Central memory CD4-positive, alpha-beta T cell (primary cell): ENCODE measurements around the gene LY86.
"Not testable (repeated sequence)": the region's sequence is repeated elsewhere in the genome, so short reads cannot be mapped to it uniquely, and the experiment has no call there.

ENCODE experiments used
- DNase-seq: peaks from one replicate; pipeline ENCODE4 v3.0.0; 2022

The LY86 gene

GRCh38 chr6:6654599-6655575 is 66.4 kb downstream of the LY86 start:
- peak; percentile 24 for DNase-seq

DNA sequence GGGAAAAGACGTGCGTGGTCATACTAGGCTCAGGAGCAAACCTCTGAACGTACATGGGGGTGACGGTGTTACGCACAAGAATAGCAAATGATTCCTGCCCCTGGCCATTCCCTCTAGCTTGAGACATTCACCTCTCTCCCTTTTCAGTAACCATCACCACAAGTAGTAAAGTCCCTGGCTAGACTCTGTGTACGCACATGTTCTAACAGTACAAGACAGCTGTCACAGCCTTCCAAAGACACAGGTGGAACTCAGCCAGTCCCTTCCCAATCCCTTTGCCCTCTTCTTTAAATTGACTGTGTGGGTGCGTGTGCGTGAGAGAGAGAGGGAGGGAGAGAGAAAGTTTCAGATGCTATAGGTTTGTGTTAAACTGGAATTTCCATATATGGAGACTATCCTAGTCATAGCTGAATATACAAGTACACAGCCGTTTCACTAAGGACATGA is 67.3 kb downstream of the LY86 start:
- no peak for DNase-seq

DNA sequence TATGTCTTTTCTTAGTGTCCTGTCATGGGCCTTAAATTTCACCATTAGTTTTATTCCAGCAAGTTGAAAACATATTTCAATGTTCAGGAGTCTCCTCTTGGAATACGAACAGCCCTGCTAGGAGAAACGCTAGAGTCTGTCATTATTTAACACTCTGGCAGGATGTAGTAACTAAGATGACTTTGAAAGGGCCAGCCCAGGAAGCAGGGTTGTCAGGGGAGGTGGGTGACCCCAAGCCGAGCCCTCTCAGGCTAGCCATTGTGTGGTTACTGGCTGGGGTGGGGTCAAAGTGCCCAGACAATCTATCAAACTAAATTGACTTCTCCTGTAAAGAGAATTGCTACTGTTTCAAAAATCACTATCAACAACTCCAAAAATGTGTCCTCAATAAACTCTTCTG is 67.8 kb downstream of the LY86 start:
- DNase-seq = no peak

GRCh38 chr6:6657085-6657819 is 68.7 kb downstream of the LY86 start:
- no peak for DNase-seq

GRCh38 chr6:6657820-6658217 is 69.3 kb downstream of the LY86 start:
- DNase-seq = no peak

- no peak for DNase-seq
Measured at GRCh38 chr6:6659600-6660327, 71.2 kb downstream of the LY86 start.

DNA sequence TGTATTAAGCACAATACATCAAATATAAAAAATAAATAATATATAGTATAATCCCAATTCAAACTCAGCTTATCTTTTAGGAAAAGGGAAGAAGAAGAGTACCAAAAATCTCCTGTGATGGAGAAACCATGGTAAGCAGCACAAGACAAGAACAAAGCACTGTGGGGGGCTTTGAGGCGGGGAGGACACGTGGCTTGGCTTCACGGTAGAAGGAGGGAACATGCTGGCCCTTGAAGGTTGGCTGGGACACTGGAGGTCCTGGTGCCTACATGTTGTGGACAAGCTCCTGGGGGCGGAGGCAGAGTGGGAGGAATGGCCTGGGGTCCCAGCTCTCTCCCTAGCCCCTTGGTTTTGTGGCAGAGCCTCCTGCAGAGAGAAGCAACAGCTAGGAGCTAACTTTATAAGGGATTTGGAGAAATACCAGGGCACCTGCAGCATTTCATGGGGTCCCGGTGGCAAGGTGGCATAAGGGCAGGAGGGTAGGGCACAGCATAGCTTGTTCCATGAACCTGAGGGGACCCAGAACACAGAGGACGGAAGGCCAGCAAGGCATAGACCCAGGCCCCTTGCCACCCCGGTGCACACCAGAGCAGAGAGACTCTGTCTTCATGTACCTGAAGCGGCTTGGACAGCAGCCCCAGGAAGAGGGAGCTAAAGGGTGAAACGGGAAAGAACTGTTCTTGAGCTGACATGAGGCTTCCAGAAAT is 72.0 kb downstream of the LY86 start:
- DNase-seq = no peak

- no peak for DNase-seq
Measured at GRCh38 chr6:6661191-6661590, 72.7 kb downstream of the LY86 start.

- no peak for DNase-seq
Measured at GRCh38 chr6:6661684-6662083, 73.2 kb downstream of the LY86 start.

DNA sequence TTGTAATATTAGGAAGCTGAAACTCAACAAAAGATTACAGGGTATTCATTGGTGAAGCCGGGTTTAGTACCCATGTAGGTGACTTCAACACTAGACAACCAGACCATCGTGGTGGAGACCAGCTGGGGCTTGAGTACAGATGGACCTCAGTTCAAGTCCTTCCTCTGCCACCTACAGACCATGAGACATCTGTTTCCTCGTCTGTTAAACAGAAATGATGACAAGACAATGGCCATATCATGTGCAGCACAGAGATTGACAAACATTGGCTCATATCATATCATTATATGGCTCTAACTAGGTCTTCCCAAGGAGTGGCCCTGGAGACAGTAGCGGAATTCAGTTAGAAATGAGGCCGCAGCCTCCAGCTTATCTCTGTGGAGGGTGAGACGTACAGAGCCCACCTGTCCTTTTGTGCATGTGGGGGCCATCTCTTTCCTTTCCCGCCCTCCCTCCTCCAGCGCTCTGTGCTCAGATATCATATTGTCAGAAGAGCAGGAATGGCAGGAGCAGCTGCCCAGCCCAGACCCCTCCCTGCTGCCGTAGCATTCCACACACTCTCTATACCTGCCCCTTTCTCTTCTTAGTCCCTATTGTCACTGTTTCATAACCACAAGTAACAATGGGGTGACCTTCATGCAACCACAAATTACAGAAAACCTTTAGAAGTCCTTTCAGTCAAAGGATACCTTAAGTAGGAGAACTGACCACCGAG is 75.1 kb downstream of the LY86 start:
- no peak for DNase-seq

- DNase-seq = no peak
Measured at GRCh38 chr6:6665555-6666243, 77.2 kb downstream of the LY86 start.

DNA sequence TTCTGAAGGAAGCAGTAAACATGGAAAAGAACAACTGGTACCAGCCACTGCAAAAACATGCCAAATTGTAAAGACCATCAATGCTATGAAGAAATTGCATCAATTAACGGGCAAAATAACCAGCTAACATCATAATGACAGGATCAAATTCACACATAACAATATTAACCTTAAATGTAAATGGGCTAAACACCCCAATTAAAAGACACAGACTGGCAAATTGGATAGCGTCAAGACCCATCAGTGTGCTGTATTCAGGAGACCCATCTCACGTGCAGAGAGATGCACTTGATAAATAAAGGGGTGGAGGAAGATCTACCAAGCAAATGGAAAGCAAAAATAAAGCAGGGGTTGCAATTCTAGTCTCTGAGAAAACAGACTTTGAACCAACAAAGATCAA is 81.6 kb downstream of the LY86 start:
- not testable (repeated sequence) for DNase-seq

- DNase-seq = no peak
Measured at GRCh38 chr6:6674872-6675271, 86.4 kb downstream of the LY86 start.

DNA sequence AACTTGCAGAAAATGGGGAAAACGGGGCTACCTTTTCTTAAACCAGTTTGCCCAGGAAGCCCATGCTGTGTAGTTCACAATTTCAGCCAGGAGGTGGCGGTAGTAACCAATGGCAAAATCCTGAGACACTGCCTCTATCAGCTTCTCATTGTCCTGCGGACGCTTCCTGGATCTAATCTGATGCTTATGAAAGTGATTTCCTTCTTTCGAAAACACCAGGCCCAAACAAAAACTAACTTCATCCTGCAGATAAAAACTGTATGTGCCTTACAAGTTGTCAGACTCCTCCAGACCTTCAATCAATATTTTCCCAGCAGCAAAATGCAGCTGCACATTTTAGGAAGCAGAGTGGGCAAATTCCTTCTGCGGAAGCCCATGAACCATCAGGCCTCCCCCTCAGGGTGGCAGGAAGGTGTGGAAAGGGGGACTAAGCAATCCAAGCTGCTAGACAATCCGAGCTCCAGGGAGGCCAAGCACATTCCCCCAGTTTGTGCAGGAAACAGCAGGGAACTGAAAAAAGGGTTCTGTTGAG is 88.5 kb downstream of the LY86 start:
- DNase-seq = peak; percentile 59

DNA sequence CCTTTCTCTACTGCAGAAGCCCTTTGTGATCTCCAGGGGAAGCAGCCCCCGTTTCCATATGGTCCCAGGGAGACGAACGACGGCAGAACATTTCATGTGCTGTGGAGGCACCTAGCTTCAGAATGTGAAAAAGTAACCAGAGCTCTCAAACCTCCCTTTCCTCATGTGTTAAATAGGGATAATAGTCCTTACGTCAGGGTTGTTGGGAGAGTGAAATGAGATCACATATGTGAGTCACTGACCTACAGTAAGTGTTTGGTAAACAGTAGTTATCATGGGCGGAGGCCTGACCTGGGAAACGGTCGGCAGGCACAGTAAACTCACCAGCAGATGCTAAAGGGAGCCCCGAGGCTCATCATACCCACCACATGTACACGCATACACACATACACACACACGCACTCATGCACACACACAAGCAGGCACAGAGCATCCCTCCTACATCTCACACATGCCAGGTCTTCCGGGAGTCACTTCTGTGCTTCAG is 89.7 kb downstream of the LY86 start:
- DNase-seq = no peak

GRCh38 chr6:6678811-6679210 is 90.3 kb downstream of the LY86 start:
- no peak for DNase-seq

DNA sequence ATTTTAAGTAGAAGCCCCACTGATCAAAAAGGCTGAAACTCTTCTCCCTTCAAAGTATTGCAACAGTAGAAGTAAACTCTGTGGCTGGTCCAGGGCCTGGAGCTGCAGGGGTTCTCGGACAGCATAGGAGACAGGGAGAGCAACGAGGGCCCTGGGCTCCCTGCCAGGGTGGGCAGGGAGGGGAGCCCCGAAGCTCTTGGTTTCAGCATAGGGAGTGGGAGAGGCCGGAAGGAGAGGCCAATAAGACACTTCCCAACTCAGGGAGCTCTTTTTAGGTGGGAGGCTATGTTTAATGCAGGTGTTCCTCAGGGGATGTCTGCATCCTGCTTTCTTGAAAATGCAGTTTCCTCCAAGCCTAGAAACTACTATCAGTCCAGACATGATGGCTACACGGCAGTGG is 91.1 kb downstream of the LY86 start:
- no peak for DNase-seq

DNA sequence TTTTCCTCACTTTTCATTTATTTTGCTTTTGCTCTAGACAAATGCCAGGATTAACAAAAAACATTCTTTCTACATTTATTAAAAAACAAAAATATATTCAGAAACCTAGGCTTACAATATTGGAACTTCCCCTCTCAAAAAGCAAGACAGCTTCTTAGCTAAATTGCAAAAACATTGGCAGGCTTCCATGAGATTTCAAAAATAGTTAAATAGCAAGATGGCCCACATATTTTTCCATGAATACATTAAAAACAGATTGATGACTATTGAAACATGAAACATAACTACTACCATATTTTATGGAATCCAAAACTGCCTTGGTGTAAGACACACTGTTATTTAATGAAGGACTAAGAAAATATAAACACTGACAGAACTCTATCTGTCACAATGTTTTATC is 92.0 kb downstream of the LY86 start:
- DNase-seq = no peak

DNA sequence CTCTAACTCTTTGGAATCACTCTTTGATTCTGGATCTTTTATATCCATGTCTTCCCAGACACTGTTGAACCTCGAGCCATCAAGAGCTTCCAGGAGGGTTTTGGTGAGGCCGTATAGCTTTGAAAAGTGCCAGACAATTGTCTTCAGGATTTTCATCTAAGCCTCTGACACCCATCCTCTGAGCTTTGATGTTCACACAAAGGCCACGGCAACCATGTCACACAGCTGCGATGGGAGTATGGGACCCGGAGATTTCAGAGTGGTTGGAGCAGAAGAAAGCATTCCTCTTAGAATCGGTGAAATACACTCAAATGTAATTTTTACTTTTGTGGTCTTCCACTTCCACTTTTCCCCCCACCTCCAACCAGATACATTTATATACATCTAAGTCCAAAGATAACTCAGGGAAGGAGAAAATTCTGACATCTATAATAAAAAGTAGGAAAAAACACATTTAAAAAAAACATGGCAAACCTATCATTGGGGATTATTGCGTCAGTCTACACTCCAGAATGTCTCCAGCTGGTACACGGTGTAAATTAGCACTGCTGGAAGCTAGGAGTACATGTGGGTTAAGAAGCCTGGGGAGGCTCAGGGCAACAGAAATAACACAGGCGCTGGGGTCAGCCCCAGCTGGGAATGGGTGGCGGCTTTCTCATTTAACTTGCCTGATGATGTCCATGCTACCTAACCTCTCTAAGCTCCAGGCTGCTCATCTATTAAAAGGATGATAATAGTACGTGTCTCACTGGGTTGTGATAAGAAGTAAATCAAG is 92.7 kb downstream of the LY86 start:
- DNase-seq = no peak

GRCh38 chr6:6682225-6682624 is 93.7 kb downstream of the LY86 start:
- DNase-seq = no peak
